Testis (tissue), 2 donors: ENCODE measurements around the gene FOXP4.

Source experiments
- CTCF ChIP-seq, 3 experiments: fragments of 450-650 bp in 2 of 3; fragments of 200-600 bp in 1 of 3; sonication (generic) in 1 of 3; IDR thresholded peaks; one replicate each; pipeline ENCODE4 v1.5.1; 2016 to 2019; ENCODE audit warnings: antibody characterized with exemption in 3 of 3, mild to moderate bottlenecking in 2 of 3, moderate library complexity in 1 of 3
- POLR2A ChIP-seq: fragments of 450-650 bp; IDR thresholded peaks from one replicate; pipeline ENCODE4 v1.6.1; 2017; ENCODE audit warnings: antibody characterized with exemption, mild to moderate bottlenecking, moderate library complexity

- no peak for TF ChIP-seq CTCF (IDR thresholded peaks at IDR 0.05)
- no peak for TF ChIP-seq POLR2A
Measured at GRCh38 chr6:41531016-41531415, 15.2 kb upstream of the FOXP4 start.
